ENCODE measurements around the gene LTBP1. TPM values are rescaled to one million over a fixed set of nuclear protein-coding genes. Genes with fewer than 3 reads are reported as not detected.

Gene LTBP1
- total RNA-seq, 1 experiment from 2014 or later: 28.5 TPM

DNA sequence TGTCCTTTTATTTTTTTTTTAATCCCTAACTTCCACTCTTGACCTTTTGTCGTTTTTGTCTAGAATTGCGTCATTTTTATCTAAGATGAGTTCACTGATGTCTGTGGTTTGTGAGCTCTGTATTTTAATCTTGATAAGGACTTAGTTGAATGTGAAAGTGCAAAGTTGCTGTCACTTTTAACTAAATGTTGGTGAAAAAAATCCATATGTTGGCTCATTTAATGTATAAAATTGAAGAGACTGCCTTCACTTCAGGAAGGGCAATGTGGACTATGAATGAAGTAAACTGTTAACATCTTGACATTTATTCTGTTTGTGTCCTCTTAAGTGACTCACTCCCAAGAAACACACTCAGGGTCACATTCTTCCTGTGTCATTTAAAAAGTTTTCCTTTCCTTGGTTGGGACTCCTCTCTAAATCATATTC, 273.1 kb downstream of the LTBP1 start:
- Histone ChIP-seq H4K8ac (replicated peaks; ENCODE audit: insufficient read length, low read depth, low read length) (no peak overlapping the region), H2BK12ac (ENCODE audit: insufficient read length, low read depth, low read length) (no peak overlapping the region), H4K5ac (ENCODE audit: insufficient read length, low read depth, low read length) (no peak overlapping the region), H3K23ac (ENCODE audit: insufficient read length, low read depth, low read length) (no peak overlapping the region), H3K23me2 (ENCODE audit: insufficient read length, low read depth, low read length, poor library complexity, severe bottlenecking) (no peaks in the 10 kb centered on the region), H2BK15ac (ENCODE audit: low read depth, low read length) (no peak overlapping the region), H4K20me1 (ENCODE audit: control insufficient read depth, insufficient read depth, insufficient read length) (no peaks in the 10 kb centered on the region), H2AFZ (ENCODE audit: low read length) (no peak overlapping the region), H3K79me1 (ENCODE audit: insufficient read depth, low read depth, low read length, poor library complexity, severe bottlenecking) (no peaks in the 10 kb centered on the region), H3K18ac (ENCODE audit: insufficient read length, low read depth, low read length) (no peak overlapping the region), H4K91ac (ENCODE audit: insufficient read length, low read depth, low read length) (no peak overlapping the region), H2BK20ac (ENCODE audit: low read depth, low read length, poor library complexity, severe bottlenecking) (no peak overlapping the region), H3K27ac (ENCODE audit: insufficient read length, low read depth, low read length) (no peak overlapping the region), H3K27me3 (ENCODE audit: insufficient read depth, low read length) (no peaks in the 10 kb centered on the region), H3K4me1 (ENCODE audit: insufficient read depth, low read length) (no peaks in the 10 kb centered on the region; the same call in 1 of the 2 replicates), H3K9ac (ENCODE audit: extremely low read depth, insufficient read length, low read length) (no peak overlapping the region), H2BK120ac (ENCODE audit: low read depth, low read length, poor library complexity, severe bottlenecking) (no peak overlapping the region), H2AK5ac (ENCODE audit: insufficient read length, low read length) (no peak overlapping the region), H3K4me2 (ENCODE audit: insufficient read depth, insufficient read length, low read length) (no peak overlapping the region), H3K4ac (ENCODE audit: low read depth, low read length) (no peak overlapping the region), H3K9me3 (ENCODE audit: control insufficient read depth, low read depth, low read length) (no peaks in the 10 kb centered on the region), H3K14ac (ENCODE audit: insufficient read depth, low read length) (no peak overlapping the region), H3K56ac (ENCODE audit: insufficient read length, low read depth, low read length) (no peak overlapping the region), H2BK5ac (ENCODE audit: insufficient read length, low read length) (no peak overlapping the region), H3T11ph (ENCODE audit: low read length) (no peak overlapping the region), H3K79me2 (ENCODE audit: insufficient read depth, low read length) (no peaks in the 10 kb centered on the region)
- no peak for DNase-seq
- Mint-ChIP-seq H3K27ac (no peak overlapping the region; a peak in 2 of 7 replicates), H3K36me3 (ENCODE audit: insufficient read depth in 1 of 3, low read depth in 3 of 3) (no peaks in the 10 kb centered on the region), H3K4me1 (peaks cover 14 to 18% of the 10 kb centered on the region in 2 experiments), H3K4me3 (no peak overlapping the region), H3K9me3 (no peaks in the 10 kb centered on the region), H3K27me3 (ENCODE audit: low read depth) (no peaks in the 10 kb centered on the region)
- TF ChIP-seq, protein P1, sequence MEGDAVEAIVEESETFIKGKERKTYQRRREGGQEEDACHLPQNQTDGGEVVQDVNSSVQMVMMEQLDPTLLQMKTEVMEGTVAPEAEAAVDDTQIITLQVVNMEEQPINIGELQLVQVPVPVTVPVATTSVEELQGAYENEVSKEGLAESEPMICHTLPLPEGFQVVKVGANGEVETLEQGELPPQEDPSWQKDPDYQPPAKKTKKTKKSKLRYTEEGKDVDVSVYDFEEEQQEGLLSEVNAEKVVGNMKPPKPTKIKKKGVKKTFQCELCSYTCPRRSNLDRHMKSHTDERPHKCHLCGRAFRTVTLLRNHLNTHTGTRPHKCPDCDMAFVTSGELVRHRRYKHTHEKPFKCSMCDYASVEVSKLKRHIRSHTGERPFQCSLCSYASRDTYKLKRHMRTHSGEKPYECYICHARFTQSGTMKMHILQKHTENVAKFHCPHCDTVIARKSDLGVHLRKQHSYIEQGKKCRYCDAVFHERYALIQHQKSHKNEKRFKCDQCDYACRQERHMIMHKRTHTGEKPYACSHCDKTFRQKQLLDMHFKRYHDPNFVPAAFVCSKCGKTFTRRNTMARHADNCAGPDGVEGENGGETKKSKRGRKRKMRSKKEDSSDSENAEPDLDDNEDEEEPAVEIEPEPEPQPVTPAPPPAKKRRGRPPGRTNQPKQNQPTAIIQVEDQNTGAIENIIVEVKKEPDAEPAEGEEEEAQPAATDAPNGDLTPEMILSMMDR (conservative IDR thresholded peaks at IDR 0.05): no peak
- WGBS (ENCODE audit: extremely low coverage, insufficient read length, low lambda C conversion rate): no CpG with 5 or more reads among the region's 2 CpGs
